Glutamatergic neuron (in vitro differentiated cells): ENCODE measurements around the gene NTHL1. TPM values are rescaled to one million over a fixed set of nuclear protein-coding genes. Genes with fewer than 3 reads are reported as not detected.

Experiments used
- DNase-seq: peaks from one replicate; pipeline ENCODE4 v3.0.0; 2022
- H3K27ac Mint-ChIP-seq: one replicate; pipeline ENCODE4 v1.8.0; 2020; ENCODE audit warnings: mild to moderate bottlenecking, mixed read lengths, inconsistent platforms; ENCODE audit not compliant: unreplicated experiment
- H3K27me3 Mint-ChIP-seq: one replicate; pipeline ENCODE4 v1.8.0; 2020; ENCODE audit warnings: mild to moderate bottlenecking, moderate library complexity, mixed read lengths, inconsistent platforms; ENCODE audit not compliant: unreplicated experiment
- H3K36me3 Mint-ChIP-seq: one replicate; pipeline ENCODE4 v1.8.0; 2020; ENCODE audit warnings: mild to moderate bottlenecking, mixed read lengths, inconsistent platforms; ENCODE audit not compliant: unreplicated experiment
- H3K4me1 Mint-ChIP-seq: one replicate; pipeline ENCODE4 v1.8.0; 2020; ENCODE audit warnings: mild to moderate bottlenecking, low read depth, mixed read lengths, inconsistent platforms; ENCODE audit not compliant: unreplicated experiment
- H3K4me3 Mint-ChIP-seq: one replicate; pipeline ENCODE4 v1.8.0; 2020; ENCODE audit warnings: mild to moderate bottlenecking, mixed read lengths, inconsistent platforms; ENCODE audit not compliant: unreplicated experiment
- H3K9me3 Mint-ChIP-seq: one replicate; pipeline ENCODE4 v1.8.0; 2020; ENCODE audit warnings: mild to moderate bottlenecking, moderate library complexity, mixed read lengths, inconsistent platforms; ENCODE audit not compliant: unreplicated experiment
- total RNA-seq: library from RNA; stranded (reverse); fragmentation: NEBNext Ultra II Directional; extraction: Animal tissue kit (Norgen Biotek cat#: 25700); gene quantifications from one replicate; pipeline ENCODE4 v1.2.1, GENCODE V29; 2021; ENCODE audit not compliant: unreplicated experiment
- TF ChIP-seq, protein P1 (sequence below): fragments of 200-600 bp; sonication (generic); IDR thresholded peaks from one replicate; pipeline ENCODE4 v1.5.0; 2021; ENCODE audit not compliant: partially characterized antibody, unreplicated experiment

Gene NTHL1
- total RNA-seq, 1 donor from 2014 or later: 194 TPM

DNA sequence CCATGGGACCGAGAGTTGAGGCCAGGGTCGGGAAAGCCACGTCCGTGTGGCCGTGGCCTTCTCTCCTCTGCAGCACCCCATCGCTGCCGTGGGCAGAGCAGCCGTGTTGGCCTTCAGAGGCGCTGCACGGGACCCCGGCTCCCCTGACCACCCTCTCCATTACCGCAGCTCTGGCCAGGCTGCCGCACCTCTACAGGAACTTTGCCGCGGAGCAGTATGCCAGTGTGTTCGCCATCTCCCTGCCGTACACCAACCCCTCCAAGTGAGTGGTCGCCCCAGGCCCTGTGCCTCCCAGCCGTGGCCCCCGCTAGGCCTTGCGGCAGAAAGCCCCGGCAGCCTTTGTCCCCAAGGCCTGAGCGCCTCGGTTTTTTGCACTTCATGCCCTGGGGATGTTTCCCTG lies 28.0 kb upstream of the NTHL1 start:
- no peak overlapping the region for H3K4me3 Mint-ChIP-seq
- TF ChIP-seq, protein P1, sequence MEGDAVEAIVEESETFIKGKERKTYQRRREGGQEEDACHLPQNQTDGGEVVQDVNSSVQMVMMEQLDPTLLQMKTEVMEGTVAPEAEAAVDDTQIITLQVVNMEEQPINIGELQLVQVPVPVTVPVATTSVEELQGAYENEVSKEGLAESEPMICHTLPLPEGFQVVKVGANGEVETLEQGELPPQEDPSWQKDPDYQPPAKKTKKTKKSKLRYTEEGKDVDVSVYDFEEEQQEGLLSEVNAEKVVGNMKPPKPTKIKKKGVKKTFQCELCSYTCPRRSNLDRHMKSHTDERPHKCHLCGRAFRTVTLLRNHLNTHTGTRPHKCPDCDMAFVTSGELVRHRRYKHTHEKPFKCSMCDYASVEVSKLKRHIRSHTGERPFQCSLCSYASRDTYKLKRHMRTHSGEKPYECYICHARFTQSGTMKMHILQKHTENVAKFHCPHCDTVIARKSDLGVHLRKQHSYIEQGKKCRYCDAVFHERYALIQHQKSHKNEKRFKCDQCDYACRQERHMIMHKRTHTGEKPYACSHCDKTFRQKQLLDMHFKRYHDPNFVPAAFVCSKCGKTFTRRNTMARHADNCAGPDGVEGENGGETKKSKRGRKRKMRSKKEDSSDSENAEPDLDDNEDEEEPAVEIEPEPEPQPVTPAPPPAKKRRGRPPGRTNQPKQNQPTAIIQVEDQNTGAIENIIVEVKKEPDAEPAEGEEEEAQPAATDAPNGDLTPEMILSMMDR: no peak
- no peak overlapping the region for H3K27ac Mint-ChIP-seq
- H3K36me3 Mint-ChIP-seq: no peaks in the 10 kb centered on the region
- H3K9me3 Mint-ChIP-seq: peaks cover 1% of the 10 kb centered on the region
- DNase-seq: no peak
- peaks cover 1% of the 10 kb centered on the region for H3K27me3 Mint-ChIP-seq
- H3K4me1 Mint-ChIP-seq: no peaks in the 10 kb centered on the region

DNA sequence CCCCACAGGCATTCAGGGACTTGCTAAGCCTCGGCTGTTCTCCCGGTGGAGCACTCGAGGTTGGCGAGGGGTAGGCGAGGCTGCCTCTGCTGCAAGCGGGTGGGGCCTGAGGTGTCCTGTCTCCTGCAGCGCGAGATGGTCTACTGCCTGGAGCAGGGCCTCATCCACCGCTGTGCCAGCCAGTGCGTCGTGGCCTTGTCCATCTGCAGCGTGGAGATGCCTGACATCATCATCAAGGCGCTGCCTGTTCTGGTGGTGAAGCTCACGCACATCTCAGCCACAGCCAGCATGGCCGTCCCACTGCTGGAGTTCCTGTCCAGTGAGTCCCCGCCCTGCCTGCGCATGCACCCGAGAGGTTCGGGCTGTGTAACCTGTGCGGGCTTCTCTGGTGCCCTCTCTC lies 26.4 kb upstream of the NTHL1 start:
- Mint-ChIP-seq H3K27ac (no peak overlapping the region), H3K36me3 (no peaks in the 10 kb centered on the region)

DNA sequence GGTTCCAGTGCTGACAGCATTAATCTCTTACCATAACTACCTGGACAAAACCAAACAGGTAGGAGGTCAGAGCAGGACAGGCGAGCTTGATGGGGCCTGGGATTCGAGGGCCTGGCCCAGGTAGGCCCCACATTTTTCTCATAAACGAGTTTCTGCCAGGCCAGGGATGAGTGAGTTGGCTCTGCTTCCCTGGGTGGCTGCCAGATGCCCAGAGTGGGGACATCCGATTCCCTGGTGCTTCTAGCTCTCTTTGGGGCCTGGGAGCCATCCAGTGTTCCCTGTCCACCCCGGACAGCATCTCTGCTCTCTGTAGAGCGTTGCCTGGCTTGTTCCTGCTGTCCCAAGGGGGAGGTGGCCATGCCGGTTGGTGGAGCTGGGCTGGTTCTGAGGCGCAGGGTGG lies 25.3 kb upstream of the NTHL1 start:
- peaks cover 1% of the 10 kb centered on the region for H3K27me3 Mint-ChIP-seq
- no peak overlapping the region for H3K27ac Mint-ChIP-seq
- no peak for DNase-seq
- TF ChIP-seq, protein P1: no peak
- H3K9me3 Mint-ChIP-seq: peaks cover 1% of the 10 kb centered on the region
- no peaks in the 10 kb centered on the region for H3K4me1 Mint-ChIP-seq
- no peak overlapping the region for H3K4me3 Mint-ChIP-seq
- no peaks in the 10 kb centered on the region for H3K36me3 Mint-ChIP-seq

More for the DNA sequence above, 26.4 kb upstream of the NTHL1 start:
- no peak for DNase-seq
- Mint-ChIP-seq H3K4me1 (no peaks in the 10 kb centered on the region), H3K27me3 (peaks cover 1% of the 10 kb centered on the region), H3K9me3 (peaks cover 1% of the 10 kb centered on the region), H3K4me3 (no peak overlapping the region)
- TF ChIP-seq, protein P1: no peak

DNA sequence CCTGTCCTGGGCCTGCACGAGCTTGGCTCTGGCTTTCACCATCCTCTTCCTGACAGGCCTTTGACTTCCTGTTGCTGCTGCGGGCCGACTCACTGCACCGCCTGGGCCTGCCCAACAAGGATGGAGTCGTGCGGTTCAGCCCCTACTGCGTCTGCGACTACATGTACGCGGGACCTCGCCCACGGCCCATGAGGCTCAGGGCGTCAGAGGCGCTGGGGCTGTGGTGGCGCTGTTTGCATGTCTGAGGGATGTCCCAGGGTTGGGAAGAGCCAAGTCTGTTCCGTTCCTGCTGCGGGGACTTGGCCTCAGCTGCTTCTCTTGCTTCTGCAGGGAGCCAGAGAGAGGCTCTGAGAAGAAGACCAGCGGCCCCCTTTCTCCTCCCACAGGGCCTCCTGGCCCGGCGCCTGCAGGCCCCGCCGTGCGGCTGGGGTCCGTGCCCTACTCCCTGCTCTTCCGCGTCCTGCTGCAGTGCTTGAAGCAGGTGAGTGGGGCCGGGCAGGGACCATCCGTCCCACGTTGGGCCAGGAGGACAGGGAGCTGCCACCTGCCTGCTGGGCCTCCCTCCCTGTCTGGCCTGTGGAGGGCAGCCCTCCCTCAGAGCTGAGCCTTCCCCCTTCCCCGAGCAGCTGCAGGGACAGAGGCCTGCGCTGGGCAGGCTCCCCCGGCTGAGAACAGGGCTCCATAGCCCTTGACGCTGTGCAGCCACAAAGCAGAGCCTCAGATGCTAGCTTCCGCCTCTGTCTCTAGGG lies 24.0 kb upstream of the NTHL1 start:
- peaks cover 1% of the 10 kb centered on the region for H3K27me3 Mint-ChIP-seq
- H3K4me3 Mint-ChIP-seq: no peak overlapping the region
- TF ChIP-seq, protein P1: no peak
- no peaks in the 10 kb centered on the region for H3K4me1 Mint-ChIP-seq
- no peak overlapping the region for H3K27ac Mint-ChIP-seq
- peaks cover 1% of the 10 kb centered on the region for H3K9me3 Mint-ChIP-seq
- no peak for DNase-seq
- no peaks in the 10 kb centered on the region for H3K36me3 Mint-ChIP-seq

DNA sequence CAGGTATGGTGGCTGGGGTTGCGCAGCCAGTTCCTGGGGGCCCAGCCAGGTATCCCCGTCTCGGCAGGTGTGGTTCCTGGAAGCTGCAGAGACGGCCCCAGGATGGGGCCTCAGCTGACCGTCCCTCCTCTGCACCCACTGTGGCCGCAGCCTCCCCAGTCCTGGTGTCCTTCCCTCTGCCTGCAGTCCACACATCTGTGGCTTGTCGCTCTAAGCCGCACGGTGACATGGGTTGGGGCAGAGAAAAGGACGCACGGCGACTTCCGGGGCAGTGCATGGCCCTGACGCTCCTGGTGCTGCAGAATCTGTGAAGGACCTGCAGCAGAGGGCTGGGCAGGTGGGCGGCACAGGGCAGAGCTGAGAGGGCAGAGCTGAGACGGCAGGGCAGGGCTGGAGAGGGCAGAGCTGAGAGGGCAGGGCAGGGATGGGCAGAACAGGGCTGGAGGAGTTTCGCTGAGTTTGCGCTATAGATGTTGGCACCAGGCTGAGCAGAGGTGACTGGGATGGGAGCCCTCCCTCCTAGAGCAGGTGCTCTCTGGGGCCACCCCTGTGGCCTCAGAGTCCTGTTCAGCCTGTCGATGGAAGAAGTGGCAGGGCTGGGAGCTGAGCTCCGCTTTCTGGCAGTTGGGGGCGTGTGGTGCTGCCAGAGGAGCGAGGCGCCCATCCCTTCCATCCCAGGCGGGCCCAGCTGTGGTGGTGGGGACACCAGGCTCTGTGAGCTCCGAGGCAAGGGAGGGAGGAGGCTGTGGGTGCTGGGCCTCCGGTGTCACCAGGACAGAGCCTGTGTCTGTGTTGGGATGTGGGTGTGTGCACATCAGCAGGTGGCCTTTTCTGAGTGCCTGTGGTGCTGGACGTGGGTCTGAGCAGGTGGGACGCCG lies 23.2 kb upstream of the NTHL1 start:
- no peaks in the 10 kb centered on the region for H3K9me3 Mint-ChIP-seq
- no peak overlapping the region for H3K4me3 Mint-ChIP-seq
- peaks cover 1% of the 10 kb centered on the region for H3K27me3 Mint-ChIP-seq
- TF ChIP-seq, protein P1: no peak
- DNase-seq: no peak
- H3K36me3 Mint-ChIP-seq: peaks cover 4% of the 10 kb centered on the region
- H3K27ac Mint-ChIP-seq: no peak overlapping the region
- no peaks in the 10 kb centered on the region for H3K4me1 Mint-ChIP-seq
